Stimulated activated CD8-positive, alpha-beta memory T cell treated with anti-CD3 and anti-CD28 coated beads, Interleukin-4, amount 100 ng/mL, for 48 hours (primary cell): ENCODE data around the gene DDIT4.
"Not testable (repeated sequence)": the region's sequence is repeated elsewhere in the genome, so short reads cannot be mapped to it uniquely, and the experiment has no call there.

ENCODE experiments used
- DNase-seq: peaks from one replicate; pipeline ENCODE4 v3.0.0-alpha.2; 2020

Gene DDIT4

GRCh38 chr10:72297281-72297804 lies 23.6 kb downstream of the DDIT4 start:
- DNase-seq = peak; percentile 96

- DNase-seq = peak; percentile 97
These were observed 24.3 kb downstream of the DDIT4 start for GRCh38 chr10:72297805-72298591.

GRCh38 chr10:72298592-72299519 lies 25.1 kb downstream of the DDIT4 start:
- no peak for DNase-seq

GRCh38 chr10:72303424-72304128 lies 29.9 kb downstream of the DDIT4 start:
- DNase-seq = peak; percentile 62

GRCh38 chr10:72306215-72306760 lies 32.6 kb downstream of the DDIT4 start:
- DNase-seq = no peak

DNA sequence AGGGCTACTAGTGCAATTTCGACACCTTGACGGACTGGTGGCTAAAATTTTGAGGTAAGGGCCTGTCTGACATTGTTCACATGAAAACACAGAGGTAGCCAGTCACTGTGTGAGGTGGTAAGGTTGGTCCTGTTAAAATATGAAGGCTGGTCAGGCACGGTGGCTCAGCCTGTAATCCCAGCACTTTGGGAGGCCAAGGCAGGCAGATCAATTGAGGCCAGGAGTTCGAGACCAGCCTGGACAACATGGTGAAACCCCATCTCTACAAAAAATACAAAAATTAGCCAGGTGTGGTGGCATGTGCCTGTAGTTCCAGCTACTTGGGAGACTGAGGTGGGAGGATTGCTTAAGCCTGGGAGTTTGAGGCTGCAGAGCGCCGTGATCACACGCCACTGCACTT lies 34.0 kb downstream of the DDIT4 start:
- not testable (repeated sequence) for DNase-seq

DNA sequence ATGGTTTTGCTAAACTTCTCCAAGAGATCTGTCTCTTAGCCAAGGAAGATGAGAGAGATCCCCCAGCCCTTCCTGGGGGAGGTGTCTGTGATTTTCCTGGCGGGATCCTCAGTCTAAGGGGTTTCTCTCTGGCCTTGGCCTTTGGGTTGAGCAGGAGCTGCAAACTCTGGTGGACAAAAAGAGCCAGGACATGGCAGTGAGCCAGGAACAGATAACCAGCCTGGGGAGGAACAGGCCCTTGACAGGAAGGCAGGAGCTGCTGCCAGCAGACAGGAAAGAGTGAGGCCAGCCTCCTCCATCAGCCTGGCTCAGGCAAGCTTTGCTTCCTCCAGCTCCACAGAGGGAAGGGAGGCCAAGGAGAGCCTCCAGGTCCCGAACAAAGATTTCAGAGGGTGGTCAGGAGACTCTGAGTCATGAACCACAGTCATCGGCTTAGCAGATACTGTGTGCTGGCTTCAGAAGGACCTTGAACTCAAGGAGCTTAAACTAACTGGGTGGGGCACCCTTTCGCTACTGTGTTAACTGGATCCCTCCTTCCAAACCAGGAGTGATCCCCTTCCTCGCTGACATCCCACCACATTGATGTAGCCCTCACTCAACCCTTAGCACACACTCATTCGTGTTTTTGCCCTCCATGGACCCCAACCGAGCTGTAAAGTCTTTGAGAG lies 34.7 kb downstream of the DDIT4 start:
- peak; percentile 63 for DNase-seq

- DNase-seq = peak; percentile 37
These were observed 35.8 kb downstream of the DDIT4 start for GRCh38 chr10:72309290-72310240.

DNA sequence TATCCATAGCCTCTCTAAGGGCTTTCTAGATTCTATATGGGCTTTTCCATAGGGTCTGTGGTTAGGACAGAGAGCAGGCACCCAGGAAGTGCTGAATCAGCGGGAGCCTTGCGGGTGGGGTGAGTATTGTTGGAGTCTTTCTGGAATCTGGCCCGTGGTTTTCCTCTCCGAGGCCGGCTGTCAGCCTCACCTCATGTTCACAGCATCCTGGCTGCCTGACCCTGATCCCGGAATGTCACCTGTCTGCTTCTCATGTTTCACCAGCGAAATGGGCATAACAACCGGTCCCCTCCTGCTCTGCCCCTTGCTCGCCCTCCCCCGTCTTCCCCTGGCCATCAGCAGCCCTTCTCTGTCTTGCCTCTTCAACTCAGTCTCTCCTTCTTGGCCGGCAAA lies 36.5 kb downstream of the DDIT4 start:
- DNase-seq = no peak

- no peak for DNase-seq
These were observed 36.9 kb downstream of the DDIT4 start for GRCh38 chr10:72310636-72311035.

DNA sequence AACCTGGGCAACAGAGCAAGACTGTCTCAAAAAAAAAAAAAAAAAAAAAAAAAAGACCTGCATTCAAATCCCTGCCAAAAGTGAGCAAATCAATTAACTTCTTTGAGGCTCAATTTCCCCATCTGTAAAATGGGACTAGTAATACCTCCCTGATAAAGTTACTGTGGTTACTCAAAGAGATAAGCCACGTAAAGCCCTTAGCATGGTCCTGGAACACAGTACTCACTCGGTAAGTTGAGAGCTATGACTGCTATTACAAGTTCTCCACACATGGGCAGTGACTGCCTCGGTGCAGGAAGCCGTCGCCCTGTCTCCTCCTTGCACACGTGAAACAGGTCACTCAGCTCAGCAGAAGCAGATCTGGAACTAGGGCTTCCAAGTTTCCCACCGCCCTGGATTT lies 37.9 kb downstream of the DDIT4 start:
- no peak for DNase-seq

DNA sequence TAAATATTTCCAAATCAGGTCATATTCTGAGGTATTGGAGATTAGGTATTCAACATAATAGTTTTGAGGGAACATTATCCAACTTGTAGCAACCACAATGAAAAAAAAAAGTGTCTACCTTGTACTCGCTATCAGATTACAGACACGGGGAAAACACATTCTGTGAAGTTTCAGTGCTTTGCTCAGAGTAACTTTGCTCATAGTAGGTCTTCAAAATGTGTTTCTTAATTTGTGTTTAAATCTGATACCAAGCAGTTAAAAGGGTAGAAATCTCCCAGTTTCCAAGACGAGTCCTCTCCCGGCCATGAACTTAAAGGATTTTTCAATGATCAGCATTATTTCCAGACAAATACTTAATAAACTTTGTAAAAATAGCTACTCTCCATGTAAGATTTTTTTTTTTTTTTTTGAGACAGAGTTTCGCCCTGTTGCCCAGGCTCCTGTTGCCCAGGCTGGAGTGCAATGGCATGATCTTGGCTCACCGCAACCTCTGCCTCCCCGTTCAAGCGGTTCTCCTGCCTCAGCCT lies 39.2 kb downstream of the DDIT4 start:
- no peak for DNase-seq

GRCh38 chr10:72314263-72314662 lies 40.5 kb downstream of the DDIT4 start:
- no peak for DNase-seq

GRCh38 chr10:72315054-72315453 lies 41.3 kb downstream of the DDIT4 start:
- no peak for DNase-seq

- DNase-seq = no peak
These were observed 42.1 kb downstream of the DDIT4 start for GRCh38 chr10:72315611-72316385.

- no peak for DNase-seq
These were observed 42.6 kb downstream of the DDIT4 start for GRCh38 chr10:72316386-72316700.

DNA sequence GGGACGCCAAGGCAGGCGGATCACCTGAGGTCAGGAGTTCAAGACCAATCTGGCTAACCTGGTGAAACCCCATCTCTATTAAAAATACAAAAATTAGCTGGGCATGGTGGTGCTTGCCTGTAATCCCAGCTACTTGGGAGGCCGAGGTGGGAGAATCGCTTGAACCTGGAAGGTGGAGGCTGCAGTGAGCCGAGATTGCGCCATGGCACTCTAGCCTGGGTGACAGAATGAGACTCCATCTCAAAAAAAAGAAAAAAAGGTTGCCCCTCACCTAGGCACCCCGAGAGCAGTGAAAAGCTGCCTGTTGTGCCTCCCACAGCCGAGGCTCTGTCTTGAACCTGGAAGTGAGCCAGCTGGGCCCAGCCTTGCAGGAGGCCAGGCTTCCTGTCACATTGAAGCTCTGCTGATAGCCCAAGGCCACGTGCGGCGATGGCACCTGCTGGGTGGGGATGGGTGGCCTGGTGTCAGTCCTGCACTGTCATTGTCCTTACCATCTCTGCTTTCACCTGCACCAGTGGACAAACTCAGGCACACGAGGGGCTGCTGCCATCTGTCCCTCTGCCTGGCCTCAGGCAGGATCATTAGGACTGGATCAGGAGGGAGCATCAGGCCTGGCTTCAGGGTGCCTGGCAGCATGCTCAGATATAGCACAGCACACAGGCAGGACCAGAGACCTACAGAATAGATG lies 43.2 kb downstream of the DDIT4 start:
- peak; percentile 62 for DNase-seq

DNA sequence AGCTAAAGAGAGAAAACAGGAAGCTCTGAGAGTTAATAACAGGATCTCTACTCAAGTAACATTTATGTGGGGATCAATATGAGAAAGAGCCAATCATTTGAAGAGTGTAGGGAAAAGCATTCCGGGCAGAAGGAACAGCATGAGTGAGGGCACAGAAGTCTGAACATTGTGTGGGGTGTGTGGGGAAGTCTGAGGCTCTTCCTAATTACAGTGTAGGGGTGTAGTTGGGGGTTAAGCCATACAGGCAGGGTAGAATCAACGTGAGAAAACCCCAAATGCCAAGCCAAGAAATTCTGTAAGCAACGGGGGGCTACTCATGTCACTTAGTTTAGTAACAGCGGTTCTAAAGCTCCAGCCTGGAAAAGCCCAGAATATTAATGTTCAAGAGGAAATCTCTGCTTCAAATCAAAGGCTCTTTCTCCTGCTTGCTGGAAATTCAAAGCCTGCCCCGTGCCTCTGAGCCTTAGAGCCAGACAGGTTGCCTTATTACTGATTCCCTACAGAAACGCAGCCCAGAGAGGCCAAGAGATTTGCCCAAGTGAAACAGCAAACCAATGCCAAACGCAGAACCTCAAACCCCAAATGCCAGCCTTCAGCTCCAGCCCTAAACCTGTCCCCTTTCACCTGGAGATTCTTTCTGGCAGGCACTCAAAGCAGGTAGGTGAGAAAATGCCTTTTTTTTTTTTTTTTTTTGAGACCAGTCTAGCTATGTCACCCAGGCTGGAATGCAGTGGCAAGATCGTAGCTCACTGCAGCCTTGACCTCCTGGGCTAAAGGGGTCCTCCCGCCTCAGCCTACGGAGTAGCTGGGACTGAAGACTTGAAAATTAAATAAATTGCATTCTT lies 44.9 kb downstream of the DDIT4 start:
- DNase-seq = peak; percentile 42
